Measurements from ENCODE around the gene DUT. TPM values are rescaled to one million over a fixed set of nuclear protein-coding genes. Genes with fewer than 3 reads are reported as not detected.

The DUT gene
- total and polyA plus RNA-seq, 9 of the 15 experiments (the other 6 are each of a cell fraction or from before 2014, with no cell fraction given) = 13.9 to 235 (median 94.9) TPM

- in situ Hi-C loops (cut with MboI) (no loop called here), intact Hi-C loops (cut with micrococcal nuclease) (no loop called here)
- no TSS peak for BruUV-seq (replicated peaks)
- H3K9ac ChIP-seq (ENCODE audit: insufficient read depth in 1 of 2, low read depth in 2 of 2, low read length in 2 of 2) = no peak overlapping the region
- H3K27me3 ChIP-seq (ENCODE audit: control insufficient read depth in 2 of 2, insufficient read depth in 2 of 2, low read length in 2 of 2) = no peaks in the 10 kb centered on the region
- H3K36me3 ChIP-seq (ENCODE audit: control insufficient read depth, insufficient read depth, low read length) = no peaks in the 10 kb centered on the region
- no peaks in the 10 kb centered on the region for H3K9me1 ChIP-seq (ENCODE audit: control insufficient read depth, insufficient read depth, low read length)
- H3K4me2 ChIP-seq (ENCODE audit: insufficient read depth, low read length) = no peak overlapping the region
- FAIRE-seq (no peak), DNase-seq (ENCODE audit: extremely low read depth in 1 of 4, low spot score in 3 of 4) (no peak), ATAC-seq (no peak)
- TF ChIP-seq XRCC3 (IDR thresholded peaks at IDR 0.05) (no peak), NRF1 (conservative IDR thresholded peaks at IDR 0.05 in 1 of 2, IDR thresholded peaks at IDR 0.05 in 1 of 2) (no peak), SMC3 (conservative IDR thresholded peaks at IDR 0.05; ENCODE audit: insufficient read depth, low read depth, low read length) (no peak), NELFE (IDR thresholded peaks at IDR 0.05; ENCODE audit: insufficient read depth, insufficient read length) (no peak)
- ChIA-PET CTCF (ENCODE audit: low intra/inter-chr PET ratio) (no interaction called here), POLR2A (no interaction called here)
- H3K4me3 ChIP-seq = no peak overlapping the region
- WGBS (ENCODE audit: insufficient coverage, low coverage, missing lambda C conversion rate) = 2% methylated on average over 4 of the region's 4 CpGs
- H4K20me1 ChIP-seq (replicated peaks; ENCODE audit: control insufficient read depth, insufficient read depth, low read length) = no peaks in the 10 kb centered on the region
- no peaks in the 10 kb centered on the region; the same call in 1 of the 2 replicates for H3K9me3 ChIP-seq (replicated peaks; ENCODE audit: control insufficient read depth, insufficient read depth, low read depth, low read length)
- no peaks in the 10 kb centered on the region for H3K79me2 ChIP-seq (ENCODE audit: control insufficient read depth, insufficient read depth, low read length)
- H3K27ac ChIP-seq (ENCODE audit: extremely low read depth, low read depth, low read length) = no peak overlapping the region
- no peak overlapping the region for H2AFZ ChIP-seq (ENCODE audit: low read depth, low read length)
- no peaks in the 10 kb centered on the region for H3K4me1 ChIP-seq (replicated peaks in 1 of 2; ENCODE audit: control insufficient read depth in 2 of 2, insufficient read depth in 2 of 2, low read length in 2 of 2)
These were observed 49.0 kb downstream of the DUT start for GRCh38 chr15:48380198-48380597.

DNA sequence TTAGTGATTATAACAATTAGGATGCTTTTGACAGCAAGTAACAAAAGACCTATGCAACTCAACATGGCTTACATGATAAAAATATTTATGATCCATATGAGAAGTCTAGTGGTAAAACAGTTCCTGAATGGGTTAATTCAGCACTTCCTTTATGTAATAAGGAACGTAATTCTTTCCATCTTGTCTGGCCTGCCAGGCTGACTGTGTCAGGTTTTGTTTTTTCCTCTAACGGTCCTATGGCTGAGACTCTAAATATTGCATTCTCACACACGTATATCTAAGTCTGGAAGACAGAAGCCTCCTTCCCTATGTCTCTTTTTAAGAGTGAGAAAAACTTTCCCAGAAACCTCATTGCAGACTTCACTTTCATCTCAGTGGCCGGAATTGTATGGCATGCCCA, 50.6 kb downstream of the DUT start:
- ChIA-PET POLR2A (no interaction called here), CTCF (ENCODE audit: low intra/inter-chr PET ratio) (no interaction called here)
- DNase-seq (ENCODE audit: extremely low read depth in 1 of 4, low spot score in 3 of 4) (no peak), FAIRE-seq (no peak), ATAC-seq (no peak)
- Histone ChIP-seq H3K9ac (ENCODE audit: insufficient read depth in 1 of 2, low read depth in 2 of 2, low read length in 2 of 2) (no peak overlapping the region), H2AFZ (ENCODE audit: low read depth, low read length) (no peak overlapping the region), H3K4me1 (replicated peaks in 1 of 2; ENCODE audit: control insufficient read depth in 2 of 2, insufficient read depth in 2 of 2, low read length in 2 of 2) (no peaks in the 10 kb centered on the region), H3K27me3 (ENCODE audit: control insufficient read depth in 2 of 2, insufficient read depth in 2 of 2, low read length in 2 of 2) (no peaks in the 10 kb centered on the region), H4K20me1 (replicated peaks; ENCODE audit: control insufficient read depth, insufficient read depth, low read length) (no peaks in the 10 kb centered on the region), H3K36me3 (ENCODE audit: control insufficient read depth, insufficient read depth, low read length) (no peaks in the 10 kb centered on the region), H3K4me3 (no peak overlapping the region), H3K79me2 (ENCODE audit: control insufficient read depth, insufficient read depth, low read length) (no peaks in the 10 kb centered on the region), H3K9me1 (ENCODE audit: control insufficient read depth, insufficient read depth, low read length) (no peaks in the 10 kb centered on the region), H3K27ac (ENCODE audit: extremely low read depth, low read depth, low read length) (no peak overlapping the region), H3K9me3 (replicated peaks; ENCODE audit: control insufficient read depth, insufficient read depth, low read depth, low read length) (no peaks in the 10 kb centered on the region; the same call in 1 of the 2 replicates), H3K4me2 (ENCODE audit: insufficient read depth, low read length) (no peak overlapping the region)
- in situ Hi-C loops (cut with MboI) = no loop called here
- no TSS peak for BruUV-seq (replicated peaks)
- WGBS (ENCODE audit: insufficient coverage, low coverage, missing lambda C conversion rate) = 0% methylated on average over 4 of the region's 4 CpGs
- intact Hi-C loops (cut with micrococcal nuclease) = no loop called here
- TF ChIP-seq ZNF445 (CRISPR knock-in tag; IDR thresholded peaks at IDR 0.05; ENCODE audit: low read depth) (no peak), PTBP1 (IDR thresholded peaks at IDR 0.05; ENCODE audit: low read depth, low read length) (no peak), ZNF3 (CRISPR knock-in tag; IDR thresholded peaks at IDR 0.05) (no peak), ZNF511 (CRISPR knock-in tag; IDR thresholded peaks at IDR 0.05) (no peak), ZNF140 (CRISPR knock-in tag; IDR thresholded peaks at IDR 0.05) (no peak), PTTG1 (tag; IDR thresholded peaks at IDR 0.05; ENCODE audit: low read depth) (no peak), SP1 (CRISPR knock-in tag; IDR thresholded peaks at IDR 0.05) (no peak), HNRNPUL1 (IDR thresholded peaks at IDR 0.05; ENCODE audit: low read length) (no peak), ZNF431 (CRISPR knock-in tag; IDR thresholded peaks at IDR 0.05) (no peak), NEUROD1 (IDR thresholded peaks at IDR 0.05; ENCODE audit: borderline replicate concordance, low read depth, low read length, partially characterized antibody) (no peak)

All from K562 (cell line).